H1 (cell line): ENCODE results near the gene CDK12. TPM values are rescaled to one million over a fixed set of nuclear protein-coding genes. Genes with fewer than 3 reads are reported as not detected.

Source experiments
- BCL11A ChIP-seq, 2 experiments: IDR thresholded peaks; one replicate each; pipeline ENCODE4 v1.6.1; 2011; ENCODE audit warnings: low read depth in 2 of 2, low read length in 2 of 2, mild to moderate bottlenecking in 2 of 2
- CBX8 ChIP-seq: fragments of 300-800, 300-1000 bp; sonication (generic); IDR thresholded peaks from 2 replicates; pipeline ENCODE4 v1.7.1; 2016; ENCODE audit warnings: low read depth, low read length, borderline replicate concordance
- CEBPB ChIP-seq: IDR thresholded peaks from 2 replicates; pipeline ENCODE4 v1.6.1; 2012; ENCODE audit warnings: low read depth, low read length
- CHD7 ChIP-seq: fragments of 300-600 bp; sonication (generic); IDR thresholded peaks from 2 replicates; pipeline ENCODE4 v1.7.1; 2012; ENCODE audit warnings: low read length, moderate library complexity, mild to moderate bottlenecking, inconsistent platforms; ENCODE audit not compliant: insufficient replicate concordance
- CTBP2 ChIP-seq: IDR thresholded peaks from 2 replicates; pipeline ENCODE4 v1.7.0; 2011; ENCODE audit warnings: borderline replicate concordance, mild to moderate bottlenecking, moderate library complexity, mixed read lengths, low read length; ENCODE audit not compliant: insufficient read depth, insufficient read length
- E2F6 ChIP-seq: IDR thresholded peaks from 2 replicates; pipeline ENCODE4 v1.6.1; 2012; ENCODE audit warnings: inconsistent platforms
- EP300 ChIP-seq, 2 experiments: IDR thresholded peaks; 1 replicate in 1 of 2; 2 replicates in 1 of 2; pipeline ENCODE4 v1.6.1; 2011 to 2012; ENCODE audit warnings: low read depth in 2 of 2, low read length in 2 of 2, mild to moderate bottlenecking in 2 of 2, borderline replicate concordance in 1 of 2, inconsistent platforms in 1 of 2, moderate library complexity in 1 of 2
- EZH2 ChIP-seq: fragments of 200-600 bp; sonication (generic); IDR thresholded peaks from 2 replicates; pipeline ENCODE4 v1.7.1; 2012; ENCODE audit warnings: low read depth, mild to moderate bottlenecking, moderate library complexity, low read length, inconsistent platforms; ENCODE audit not compliant: severe bottlenecking
- KDM5A ChIP-seq: fragments of 200-600 bp; IDR thresholded peaks from 2 replicates; pipeline ENCODE4 v1.7.1; 2012; ENCODE audit warnings: mild to moderate bottlenecking, low read length, inconsistent platforms, mixed read lengths
- POLR2A ChIP-seq, 2 experiments: IDR thresholded peaks; 1 replicate in 1 of 2; 2 replicates in 1 of 2; pipeline ENCODE4 v1.6.1; 2011; ENCODE audit warnings: low read depth in 2 of 2, low read length in 2 of 2, mild to moderate bottlenecking in 2 of 2; ENCODE audit errors: control extremely low read depth in 1 of 2
- TCF12 ChIP-seq: IDR thresholded peaks from 2 replicates; pipeline ENCODE4 v1.6.1; 2011; ENCODE audit warnings: low read depth, mild to moderate bottlenecking, low read length
- polyA plus RNA-seq, 7 experiments: library from polyadenylated mRNA; depleted of rRNA in 3 of 7; stranded (reverse) in 5 of 7; unstranded in 2 of 7; fragments of >200 nt in 5 of 7; fragments of 200-250 nt in 2 of 7; gene quantifications; 1 replicate in 5 of 7; 2 replicates in 1 of 7; 4 replicates in 1 of 7; pipeline versions ENCODE4 v1.2.1 to v1.2.3, GENCODE V29; 2011 to 2013; ENCODE audit warnings: missing spikeins in 2 of 7, mixed read lengths in 2 of 7
- total RNA-seq: library from RNA; stranded (reverse); fragmentation: NEBNext Ultra II Directional; extraction: Animal tissue kit (Norgen Biotek cat#: 25700); gene quantifications from 2 replicates; pipeline ENCODE4 v1.2.1, GENCODE V29; 2021

CDK12 gene
- total and polyA plus RNA-seq, 2 of the 8 experiments (the other 6 are each of a cell fraction or from before 2014, with no cell fraction given) = 14.8 to 70.3 TPM

GRCh38 chr17:39513915-39514314, 52.6 kb downstream of the CDK12 start (continued):
- TF ChIP-seq CHD7 = no peak
- no peak for TF ChIP-seq E2F6
- TF ChIP-seq CBX8 = no peak
- no peak for TF ChIP-seq TCF12
- no peak for TF ChIP-seq CTBP2
- TF ChIP-seq BCL11A (IDR thresholded peaks at IDR 0.05; ENCODE audit: low read depth in 2 of 2, low read length in 2 of 2) = no peak
- TF ChIP-seq CEBPB = no peak
- no peak for TF ChIP-seq EP300 (IDR thresholded peaks at IDR 0.05; ENCODE audit: borderline replicate concordance in 1 of 2, low read depth in 2 of 2, low read length in 2 of 2)
- no peak for TF ChIP-seq EZH2
- TF ChIP-seq KDM5A = no peak
- TF ChIP-seq POLR2A (IDR thresholded peaks at IDR 0.05; ENCODE audit: control extremely low read depth in 1 of 2, low read depth in 2 of 2, low read length in 2 of 2) = no peak
